Sigmoid colon (tissue), 7 donors: ENCODE measurements around the gene BDKRB2. TPM values are rescaled to one million over a fixed set of nuclear protein-coding genes. Genes with fewer than 3 reads are reported as not detected.
"Not testable (repeated sequence)": the region's sequence is repeated elsewhere in the genome, so short reads cannot be mapped to it uniquely, and the experiment has no call there.

Source experiments
- DNase-seq: peaks from one replicate; pipeline ENCODE4 v3.0.0-alpha.2; 2019
- H3K27ac ChIP-seq, 4 donors: fragments of 200-600 bp; sonication (generic); one replicate each; pipeline ENCODE4 v1.5.1; 2016 to 2019; ENCODE audit warnings: mild to moderate bottlenecking in 1 of 4
- H3K27me3 ChIP-seq, 3 donors: fragments of 200-600 bp; sonication (generic); one replicate each; pipeline ENCODE4 v1.5.1; 2019; ENCODE audit warnings: mild to moderate bottlenecking in 1 of 3
- H3K36me3 ChIP-seq, 4 donors: fragments of 200-600 bp; sonication (generic); one replicate each; pipeline ENCODE4 v1.5.1; 2016 to 2019
- H3K4me1 ChIP-seq, 4 donors: fragments of 200-600 bp; sonication (generic); one replicate each; pipeline ENCODE4 v1.5.1; 2017 to 2019
- H3K4me3 ChIP-seq, 4 donors: fragments of 200-600 bp; sonication (generic); one replicate each; pipeline ENCODE4 v1.5.1; 2017 to 2019; ENCODE audit warnings: mild to moderate bottlenecking in 2 of 4, moderate library complexity in 1 of 4
- H3K9me3 ChIP-seq, 4 donors: fragments of 200-600 bp in 3 of 4; sonication (generic) in 3 of 4; one replicate each; pipeline versions ENCODE4 v1.5.1 to v1.6.1; 2013 to 2019
- EP300 ChIP-seq, 4 donors: sonication (generic); formaldehyde crosslinking; IDR thresholded peaks; one replicate each; pipeline ENCODE4 v1.6.1; 2017; ENCODE audit warnings: antibody characterized with exemption in 4 of 4
- POLR2A ChIP-seq, 2 donors: fragments of 450-650 bp; IDR thresholded peaks; one replicate each; pipeline ENCODE4 v1.6.1; 2016; ENCODE audit warnings: antibody characterized with exemption in 2 of 2, mild to moderate bottlenecking in 2 of 2, moderate library complexity in 2 of 2
- POLR2AphosphoS5 ChIP-seq, 4 donors: sonication (generic); formaldehyde crosslinking; IDR thresholded peaks; one replicate each; pipeline ENCODE4 v1.6.1; 2017; ENCODE audit warnings: antibody characterized with exemption in 4 of 4
- WGBS, 2 donors: extraction: QIAGEN DNeasy Blood & Tissue Kit; methylation state at CpG; one replicate each; pipeline ENCODE4 v1.1.7; 2013; 5-methylcytosine and 5-hydroxymethylcytosine counted together
- intact Hi-C: fragments of 100-400 bp; cut with DNase I; formaldehyde crosslinking; loops from one replicate; pipeline ENCODE4 v1.15.1; 2023
- polyA plus RNA-seq, 3 donors: library from polyadenylated mRNA; stranded (reverse); fragments of 200-250 nt; gene quantifications; one replicate each; pipeline ENCODE4 v1.2.3, GENCODE V29; 2013
- total RNA-seq, 4 donors: library from RNA; depleted of rRNA; stranded (reverse); fragments of >200 nt; gene quantifications; one replicate each; pipeline ENCODE4 v1.1.0, GENCODE V29; 2016
- TF ChIP-seq, protein P1 (sequence below), 4 experiments: fragments of 450-650 bp in 3 of 4; fragments of 200-600 bp in 1 of 4; IDR thresholded peaks; one replicate each; pipeline ENCODE4 v1.5.1; 2016 to 2019; ENCODE audit warnings: antibody characterized with exemption in 4 of 4, mild to moderate bottlenecking in 3 of 4, moderate library complexity in 2 of 4
- donor health status: healthy with polysubstance abuse.
- donor health status: Bipolar disorder and iron deficiency.
- donor health status: healthy.

Gene BDKRB2
- total and polyA plus RNA-seq, 7 donors, result 1.8 to 10.8 (median 4.5) TPM

GRCh38 chr14:96243785-96244184 is 39.1 kb downstream of the BDKRB2 start:
- intact Hi-C loops, result no loop called here
- Histone ChIP-seq H3K27me3 (no peaks in the 10 kb centered on the region), H3K36me3 (peaks cover 0 to 18% (median 4%) of the 10 kb centered on the region in 4 donors), H3K9me3 (no peaks in the 10 kb centered on the region), H3K4me3 (no peak overlapping the region), H3K27ac (no peak overlapping the region), H3K4me1 (peaks cover 0 to 7% (median 5%) of the 10 kb centered on the region in 4 donors)
- no peak for DNase-seq
- no peak for TF ChIP-seq POLR2AphosphoS5 (IDR thresholded peaks at IDR 0.05)
- no peak for TF ChIP-seq EP300 (IDR thresholded peaks at IDR 0.05)
- TF ChIP-seq, protein P1, sequence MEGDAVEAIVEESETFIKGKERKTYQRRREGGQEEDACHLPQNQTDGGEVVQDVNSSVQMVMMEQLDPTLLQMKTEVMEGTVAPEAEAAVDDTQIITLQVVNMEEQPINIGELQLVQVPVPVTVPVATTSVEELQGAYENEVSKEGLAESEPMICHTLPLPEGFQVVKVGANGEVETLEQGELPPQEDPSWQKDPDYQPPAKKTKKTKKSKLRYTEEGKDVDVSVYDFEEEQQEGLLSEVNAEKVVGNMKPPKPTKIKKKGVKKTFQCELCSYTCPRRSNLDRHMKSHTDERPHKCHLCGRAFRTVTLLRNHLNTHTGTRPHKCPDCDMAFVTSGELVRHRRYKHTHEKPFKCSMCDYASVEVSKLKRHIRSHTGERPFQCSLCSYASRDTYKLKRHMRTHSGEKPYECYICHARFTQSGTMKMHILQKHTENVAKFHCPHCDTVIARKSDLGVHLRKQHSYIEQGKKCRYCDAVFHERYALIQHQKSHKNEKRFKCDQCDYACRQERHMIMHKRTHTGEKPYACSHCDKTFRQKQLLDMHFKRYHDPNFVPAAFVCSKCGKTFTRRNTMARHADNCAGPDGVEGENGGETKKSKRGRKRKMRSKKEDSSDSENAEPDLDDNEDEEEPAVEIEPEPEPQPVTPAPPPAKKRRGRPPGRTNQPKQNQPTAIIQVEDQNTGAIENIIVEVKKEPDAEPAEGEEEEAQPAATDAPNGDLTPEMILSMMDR (IDR thresholded peaks at IDR 0.05), result no peak
- TF ChIP-seq POLR2A (IDR thresholded peaks at IDR 0.05), result no peak
- WGBS, 2 donors, result 61 to 63% methylated on average over 5 of the region's 5 CpGs

DNA sequence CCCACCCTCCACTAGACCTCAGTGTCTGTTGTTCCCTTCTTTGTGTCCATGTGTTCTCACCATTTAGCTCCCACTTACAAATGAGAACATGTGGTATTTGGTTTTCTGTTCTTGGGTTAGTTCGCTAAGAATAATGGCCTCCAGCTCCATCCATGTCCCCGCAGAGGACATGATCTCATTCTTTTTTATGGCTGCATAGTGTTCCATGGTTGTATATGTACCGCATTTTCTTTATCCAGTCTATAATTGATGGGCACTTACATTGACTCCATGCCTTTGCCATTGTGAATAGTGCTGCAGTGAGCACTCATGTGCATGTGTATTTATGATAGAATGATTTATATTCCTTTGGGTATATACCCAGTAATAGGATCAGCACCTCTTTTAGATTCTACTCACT is 40.4 kb downstream of the BDKRB2 start:
- Histone ChIP-seq H3K4me1 (peaks cover 0 to 19% (median 15%) of the 10 kb centered on the region in 4 donors), H3K36me3 (peaks cover 0 to 18% (median 4%) of the 10 kb centered on the region in 4 donors)
- H3K9me3 ChIP-seq, H3K4me3 ChIP-seq, H3K27me3 ChIP-seq, H3K27ac ChIP-seq, intact Hi-C loops, DNase-seq: not testable (repeated sequence)
- 95 to 97% methylated on average over 3 of the region's 3 CpGs for WGBS, 2 donors

DNA sequence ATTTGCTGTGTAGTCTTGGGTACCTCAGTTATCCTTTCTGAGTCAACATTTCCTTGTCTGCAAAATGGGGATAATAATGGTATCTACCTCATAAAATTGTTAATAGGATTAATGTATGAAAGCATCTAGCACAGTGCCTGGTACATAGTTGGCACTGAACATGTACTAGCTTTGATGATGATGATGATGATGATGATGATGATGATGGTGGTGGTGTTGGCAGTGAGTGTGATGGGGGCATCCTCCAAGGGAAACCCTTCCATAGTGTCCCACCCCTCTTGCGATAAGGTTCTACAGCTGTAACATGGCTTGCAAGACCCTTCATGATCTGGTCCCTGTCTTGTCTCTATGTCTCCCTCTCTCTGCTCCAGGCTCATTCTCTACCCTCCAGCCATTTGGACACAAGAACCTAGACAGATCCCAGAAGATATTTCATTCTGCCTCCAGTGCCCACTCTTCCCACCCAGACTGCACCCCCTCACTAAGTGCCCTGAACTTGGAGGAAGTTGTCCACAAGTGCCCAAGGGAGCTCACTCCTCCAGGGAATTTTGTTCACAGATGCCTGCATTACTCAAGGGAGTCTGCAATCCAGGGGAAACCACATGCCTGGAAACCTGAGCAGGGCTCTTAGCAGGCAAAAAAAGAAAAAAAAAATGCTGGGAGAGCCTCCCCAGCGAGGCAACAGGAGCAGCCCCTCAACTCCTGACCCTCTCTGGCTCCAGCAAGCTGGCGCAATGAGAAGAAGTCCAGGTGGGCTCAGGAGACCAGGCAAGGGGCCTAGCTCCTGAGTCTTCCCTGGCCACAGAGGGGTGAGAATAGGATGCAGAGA is 41.3 kb downstream of the BDKRB2 start:
- H3K4me1 ChIP-seq, result peaks cover 0 to 19% (median 15%) of the 10 kb centered on the region in 4 donors
- peak overlapping the region in 1 of 4 donors; percentile 22 for H3K27ac ChIP-seq
- H3K27me3 ChIP-seq, result no peaks in the 10 kb centered on the region
- H3K4me3 ChIP-seq, result no peak overlapping the region
- no peak for TF ChIP-seq POLR2A (IDR thresholded peaks at IDR 0.05)
- no peak for TF ChIP-seq EP300 (IDR thresholded peaks at IDR 0.05)
- no peak for TF ChIP-seq POLR2AphosphoS5 (IDR thresholded peaks at IDR 0.05)
- TF ChIP-seq, protein P1 (IDR thresholded peaks at IDR 0.05), result no peak
- no peak for DNase-seq
- intact Hi-C loops, result no loop called here
- peaks cover 0 to 12% (median 4%) of the 10 kb centered on the region in 4 donors for H3K36me3 ChIP-seq
- H3K9me3 ChIP-seq, result no peaks in the 10 kb centered on the region
- WGBS, 2 donors, result 92 to 94% methylated on average over 3 of the region's 3 CpGs

DNA sequence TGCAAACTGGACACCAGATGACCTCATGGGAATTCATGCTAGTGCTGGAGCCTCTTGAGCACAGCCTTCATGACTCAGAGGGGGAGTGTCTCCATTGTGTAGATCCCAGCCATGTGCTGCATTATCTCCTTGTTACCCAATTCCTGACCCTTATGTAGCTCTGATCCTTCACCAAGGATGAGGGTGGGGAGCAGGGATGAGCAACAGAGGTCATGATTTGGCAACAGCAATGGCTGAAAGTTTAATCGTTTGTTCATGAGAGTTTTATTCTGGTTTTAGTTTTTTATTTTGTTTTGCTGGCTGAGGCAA is 41.9 kb downstream of the BDKRB2 start:
- H3K4me3 ChIP-seq, result no peak overlapping the region
- H3K36me3 ChIP-seq, result peaks cover 0 to 6% (median 3%) of the 10 kb centered on the region in 4 donors
- DNase-seq, result no peak
- intact Hi-C loops, result no loop called here
- H3K9me3 ChIP-seq, result no peaks in the 10 kb centered on the region
- TF ChIP-seq, protein P1 (IDR thresholded peaks at IDR 0.05), result no peak
- peak in 1 of 4 donors; percentile 48 for TF ChIP-seq POLR2AphosphoS5 (IDR thresholded peaks at IDR 0.05)
- H3K27ac ChIP-seq, result no peak overlapping the region
- no peaks in the 10 kb centered on the region for H3K27me3 ChIP-seq
- WGBS, 2 donors, result 76 to 78% methylated on average over 1 of the region's 1 CpG
- peaks cover 0 to 19% (median 15%) of the 10 kb centered on the region in 4 donors for H3K4me1 ChIP-seq

- 91 to 92% methylated on average over 6 of the region's 6 CpGs for WGBS, 2 donors
- no peak for DNase-seq
- Histone ChIP-seq H3K9me3 (no peaks in the 10 kb centered on the region), H3K36me3 (peaks cover 0 to 1% (median under 1%) of the 10 kb centered on the region in 4 donors), H3K27me3 (no peaks in the 10 kb centered on the region), H3K4me3 (no peak overlapping the region), H3K27ac (no peak overlapping the region), H3K4me1 (peaks cover 0 to 20% (median 16%) of the 10 kb centered on the region in 4 donors)
- TF ChIP-seq EP300 (IDR thresholded peaks at IDR 0.05) (no peak), POLR2A (IDR thresholded peaks at IDR 0.05) (no peak), POLR2AphosphoS5 (IDR thresholded peaks at IDR 0.05) (no peak)
- TF ChIP-seq, protein P1 (IDR thresholded peaks at IDR 0.05), result no peak
- intact Hi-C loops, result no loop called here
These were observed 42.4 kb downstream of the BDKRB2 start for GRCh38 chr14:96247031-96247430.
